ENCODE measurements around the gene TMEM181.
A peak's percentile ranks its signal among the peaks of the same experiment; 100 is the strongest.
"Not testable (repeated sequence)": the region's sequence is repeated elsewhere in the genome, so short reads cannot be mapped to it uniquely, and the experiment has no call there.

The TMEM181 gene

DNA sequence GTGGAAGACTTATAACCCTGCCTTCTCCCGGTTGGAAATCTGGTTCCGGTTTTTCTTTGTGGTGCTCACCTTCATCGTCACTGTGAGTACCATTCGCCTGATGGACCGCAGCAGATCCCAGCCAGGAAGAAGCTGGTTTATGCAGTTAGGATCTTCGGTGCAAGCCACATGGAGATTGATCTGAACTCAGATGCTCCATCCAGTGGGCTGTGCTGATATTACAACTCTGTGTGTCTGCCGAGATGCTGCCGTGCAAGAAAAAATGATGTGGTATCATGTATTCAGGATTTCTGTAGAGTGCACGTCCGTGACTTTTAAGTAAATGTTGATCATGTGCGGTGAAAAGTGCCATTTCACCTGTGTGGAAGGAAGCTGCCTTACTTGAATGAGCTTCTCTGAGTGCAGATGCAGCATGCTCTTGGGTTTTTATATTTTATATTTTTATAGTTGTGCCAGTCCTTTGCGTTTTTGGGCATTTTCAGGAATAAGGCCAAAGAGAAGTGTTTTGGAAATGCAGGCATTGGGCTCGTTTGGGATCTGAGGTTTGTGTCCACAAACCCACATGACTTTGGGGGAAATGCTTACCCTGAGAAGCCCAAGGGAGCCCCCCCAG lies 45.5 kb downstream of the TMEM181 start:
- DNase-seq (ENCODE audit: low read depth): peak; percentile 30
- TF ChIP-seq, protein P1, sequence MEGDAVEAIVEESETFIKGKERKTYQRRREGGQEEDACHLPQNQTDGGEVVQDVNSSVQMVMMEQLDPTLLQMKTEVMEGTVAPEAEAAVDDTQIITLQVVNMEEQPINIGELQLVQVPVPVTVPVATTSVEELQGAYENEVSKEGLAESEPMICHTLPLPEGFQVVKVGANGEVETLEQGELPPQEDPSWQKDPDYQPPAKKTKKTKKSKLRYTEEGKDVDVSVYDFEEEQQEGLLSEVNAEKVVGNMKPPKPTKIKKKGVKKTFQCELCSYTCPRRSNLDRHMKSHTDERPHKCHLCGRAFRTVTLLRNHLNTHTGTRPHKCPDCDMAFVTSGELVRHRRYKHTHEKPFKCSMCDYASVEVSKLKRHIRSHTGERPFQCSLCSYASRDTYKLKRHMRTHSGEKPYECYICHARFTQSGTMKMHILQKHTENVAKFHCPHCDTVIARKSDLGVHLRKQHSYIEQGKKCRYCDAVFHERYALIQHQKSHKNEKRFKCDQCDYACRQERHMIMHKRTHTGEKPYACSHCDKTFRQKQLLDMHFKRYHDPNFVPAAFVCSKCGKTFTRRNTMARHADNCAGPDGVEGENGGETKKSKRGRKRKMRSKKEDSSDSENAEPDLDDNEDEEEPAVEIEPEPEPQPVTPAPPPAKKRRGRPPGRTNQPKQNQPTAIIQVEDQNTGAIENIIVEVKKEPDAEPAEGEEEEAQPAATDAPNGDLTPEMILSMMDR (IDR thresholded peaks at IDR 0.05; ENCODE audit: control insufficient read depth, extremely low read depth, insufficient read depth): peak; percentile 49
- no peak overlapping the region for H3K4me3 ChIP-seq (ENCODE audit: low read depth, low read length)

DNA sequence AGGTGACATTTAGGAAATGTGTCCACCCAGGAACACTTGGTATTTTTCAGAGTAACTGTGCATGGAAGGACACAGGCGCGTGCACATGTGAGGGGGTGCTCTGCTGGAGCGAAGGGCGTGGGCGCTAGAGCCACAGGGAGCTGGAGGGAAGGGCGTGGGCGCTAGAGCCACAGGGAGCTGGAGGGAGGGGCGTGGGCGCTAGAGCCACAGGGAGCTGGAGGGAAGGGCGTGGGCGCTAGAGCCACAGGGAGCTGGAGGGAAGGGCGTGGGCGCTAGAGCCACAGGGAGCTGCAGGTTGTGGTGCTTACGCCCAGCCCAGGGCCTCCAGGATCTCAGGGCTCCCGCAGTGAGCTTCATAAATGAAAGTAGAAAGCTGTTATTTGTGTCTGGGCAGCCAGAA lies 46.1 kb downstream of the TMEM181 start:
- not testable (repeated sequence) for DNase-seq (ENCODE audit: low read depth); H3K4me3 ChIP-seq (ENCODE audit: low read depth, low read length)

DNA sequence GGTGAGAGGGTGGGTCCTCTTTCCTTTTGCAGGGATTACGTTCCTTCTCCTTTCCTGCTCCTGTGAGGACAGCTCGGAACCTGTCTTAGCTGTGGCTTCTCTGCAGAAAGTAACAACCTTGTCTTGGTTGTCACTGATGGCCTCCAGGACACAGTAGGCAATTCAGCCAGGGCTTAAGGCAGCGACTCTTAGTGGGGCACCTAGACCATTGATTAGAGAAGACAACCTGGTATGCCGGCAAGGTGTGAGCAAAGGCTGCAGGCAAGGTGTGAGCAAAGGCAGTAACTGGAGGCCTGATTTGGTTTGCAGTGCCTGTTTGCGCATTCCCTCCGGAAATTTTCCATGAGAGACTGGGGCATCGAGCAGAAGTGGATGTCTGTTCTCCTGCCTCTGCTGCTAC lies 47.0 kb downstream of the TMEM181 start:
- no peak for DNase-seq (ENCODE audit: low read depth)
- TF ChIP-seq, protein P1 (IDR thresholded peaks at IDR 0.05; ENCODE audit: control insufficient read depth, extremely low read depth, insufficient read depth): no peak
- no peak overlapping the region for H3K4me3 ChIP-seq (ENCODE audit: low read depth, low read length)

DNA sequence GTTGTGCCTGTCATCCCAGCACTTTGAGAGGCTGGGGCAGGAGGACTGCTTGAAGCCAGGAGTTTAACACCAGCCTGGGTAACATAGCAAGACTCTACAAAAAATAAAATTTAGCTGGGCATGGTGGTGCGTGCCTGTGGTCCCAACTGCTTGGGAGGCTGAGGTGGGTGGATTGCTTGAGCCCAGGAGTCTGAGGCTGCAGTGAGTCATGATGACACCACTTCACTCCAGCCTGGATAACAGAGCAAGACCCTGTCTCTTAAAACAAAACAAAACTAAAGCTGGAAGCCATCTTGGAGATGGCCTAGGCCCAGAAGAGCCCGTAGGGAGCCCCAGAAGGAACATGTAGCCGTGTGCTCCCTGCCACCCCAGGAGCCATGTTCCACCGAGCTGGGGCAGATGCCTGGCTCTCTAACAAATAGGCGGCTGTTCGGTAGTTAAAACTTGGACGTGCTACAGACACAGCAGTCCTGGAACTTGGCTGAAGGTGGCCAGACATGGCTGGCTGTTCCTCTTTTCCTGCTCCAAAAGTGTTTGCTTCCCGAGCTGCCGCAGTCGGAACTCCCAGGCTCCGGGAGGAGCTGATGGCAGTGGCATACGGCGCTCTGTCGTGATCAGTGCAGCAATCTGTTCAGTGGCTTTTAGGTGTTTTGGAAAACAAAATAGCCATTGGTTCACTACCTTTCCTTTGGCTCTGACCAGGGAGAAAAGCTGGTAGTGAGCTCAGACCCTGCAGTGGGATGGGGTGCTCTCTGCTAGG lies 47.7 kb downstream of the TMEM181 start:
- TF ChIP-seq, protein P1 (IDR thresholded peaks at IDR 0.05; ENCODE audit: control insufficient read depth, extremely low read depth, insufficient read depth): no peak
- no peak for DNase-seq (ENCODE audit: low read depth)
- H3K4me3 ChIP-seq (ENCODE audit: low read depth, low read length): no peak overlapping the region

DNA sequence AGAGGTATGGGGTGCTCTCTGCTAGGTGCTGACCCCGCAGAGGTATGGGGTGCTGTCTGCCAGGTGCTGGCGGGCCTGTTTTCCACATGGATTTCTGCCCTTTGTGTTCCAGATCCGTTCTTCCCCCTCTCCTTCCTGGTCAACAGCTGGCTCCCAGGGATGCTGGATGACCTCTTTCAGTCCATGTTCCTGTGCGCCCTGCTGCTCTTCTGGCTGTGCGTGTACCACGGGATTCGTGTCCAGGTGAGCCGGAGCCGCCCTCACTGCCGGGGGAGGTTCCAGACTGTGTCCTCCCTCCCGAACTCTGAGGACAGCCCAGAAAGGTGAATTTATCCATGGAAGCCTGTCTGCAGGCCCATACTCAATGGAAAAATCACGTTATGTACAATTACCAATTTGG lies 48.3 kb downstream of the TMEM181 start:
- no peak for DNase-seq (ENCODE audit: low read depth)
- TF ChIP-seq, protein P1 (IDR thresholded peaks at IDR 0.05; ENCODE audit: control insufficient read depth, extremely low read depth, insufficient read depth): no peak
- no peak overlapping the region for H3K4me3 ChIP-seq (ENCODE audit: low read depth, low read length)

DNA sequence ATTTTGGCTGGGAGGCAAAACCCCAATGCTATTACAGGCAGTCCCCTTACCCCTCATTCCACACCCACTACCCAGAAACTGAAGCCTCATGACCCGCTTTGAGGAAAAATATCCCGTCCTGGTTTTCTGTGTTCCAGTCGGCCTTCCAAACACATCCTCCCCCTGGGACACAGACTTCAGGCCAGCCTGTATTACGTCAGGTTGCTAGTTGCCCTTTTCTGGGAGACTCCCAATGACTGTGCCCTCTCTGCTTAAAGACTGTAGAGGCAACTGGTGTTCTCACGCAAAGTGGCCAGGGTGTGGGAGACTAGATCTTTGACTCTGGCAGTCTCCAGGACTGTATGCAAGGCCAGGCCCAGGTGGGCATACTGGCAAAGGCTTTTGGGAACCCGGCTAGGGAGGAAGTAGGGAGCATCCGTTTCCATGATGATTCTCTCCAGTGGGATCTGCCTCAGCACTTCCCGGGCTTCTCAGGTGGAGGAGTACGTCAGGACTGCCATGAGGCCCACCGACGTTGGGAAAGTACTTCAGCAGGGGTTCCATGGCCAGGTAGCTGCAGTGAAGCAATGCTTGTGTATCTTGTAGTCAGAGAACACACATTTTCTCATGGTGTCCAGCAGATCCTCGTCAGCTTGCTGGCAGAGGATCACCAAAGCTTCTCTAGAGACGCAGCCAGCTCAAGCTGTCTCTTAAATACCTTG lies 49.7 kb downstream of the TMEM181 start:
- TF ChIP-seq, protein P1 (IDR thresholded peaks at IDR 0.05; ENCODE audit: control insufficient read depth, extremely low read depth, insufficient read depth): no peak
- no peak for DNase-seq (ENCODE audit: low read depth)
- no peak overlapping the region for H3K4me3 ChIP-seq (ENCODE audit: low read depth, low read length)

DNA sequence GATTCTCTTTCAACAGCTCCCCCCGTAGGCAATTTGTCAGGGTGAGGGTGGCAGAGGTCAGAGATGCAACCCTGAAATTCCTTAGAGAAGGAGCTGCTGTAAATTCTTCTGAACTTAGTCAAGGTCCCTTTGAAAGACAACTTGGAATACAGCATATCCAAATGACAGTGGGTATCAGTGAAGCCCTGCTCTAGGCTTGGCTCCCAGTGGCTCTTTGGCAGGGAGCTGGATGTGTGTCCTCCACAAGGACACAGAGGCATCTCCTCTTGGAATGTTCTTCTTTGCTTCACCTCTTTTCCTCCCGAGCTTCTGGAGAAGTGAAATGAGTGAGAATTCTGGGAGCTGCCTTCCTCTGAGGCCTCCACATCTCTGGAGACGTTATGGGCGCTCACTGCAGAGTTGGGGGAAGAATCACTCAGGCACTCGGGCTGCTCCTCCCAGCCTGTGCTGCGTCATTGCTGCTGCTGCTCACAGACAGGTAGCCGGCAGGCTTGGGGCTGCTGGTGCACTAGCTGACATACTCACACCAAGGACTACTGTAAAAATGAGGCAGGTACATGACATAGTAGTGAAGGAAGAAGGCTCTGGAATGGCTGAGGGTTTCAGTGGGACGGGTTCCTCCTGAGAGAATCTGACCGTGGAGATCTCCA lies 50.6 kb downstream of the TMEM181 start:
- DNase-seq (ENCODE audit: low read depth): no peak
- no peak overlapping the region for H3K4me3 ChIP-seq (ENCODE audit: low read depth, low read length)
- TF ChIP-seq, protein P1 (IDR thresholded peaks at IDR 0.05; ENCODE audit: control insufficient read depth, extremely low read depth, insufficient read depth): no peak

Measured in LNCaP clone FGC (cell line).